ENCODE measurements around the gene MPEG1.

The MPEG1 gene, protein sequence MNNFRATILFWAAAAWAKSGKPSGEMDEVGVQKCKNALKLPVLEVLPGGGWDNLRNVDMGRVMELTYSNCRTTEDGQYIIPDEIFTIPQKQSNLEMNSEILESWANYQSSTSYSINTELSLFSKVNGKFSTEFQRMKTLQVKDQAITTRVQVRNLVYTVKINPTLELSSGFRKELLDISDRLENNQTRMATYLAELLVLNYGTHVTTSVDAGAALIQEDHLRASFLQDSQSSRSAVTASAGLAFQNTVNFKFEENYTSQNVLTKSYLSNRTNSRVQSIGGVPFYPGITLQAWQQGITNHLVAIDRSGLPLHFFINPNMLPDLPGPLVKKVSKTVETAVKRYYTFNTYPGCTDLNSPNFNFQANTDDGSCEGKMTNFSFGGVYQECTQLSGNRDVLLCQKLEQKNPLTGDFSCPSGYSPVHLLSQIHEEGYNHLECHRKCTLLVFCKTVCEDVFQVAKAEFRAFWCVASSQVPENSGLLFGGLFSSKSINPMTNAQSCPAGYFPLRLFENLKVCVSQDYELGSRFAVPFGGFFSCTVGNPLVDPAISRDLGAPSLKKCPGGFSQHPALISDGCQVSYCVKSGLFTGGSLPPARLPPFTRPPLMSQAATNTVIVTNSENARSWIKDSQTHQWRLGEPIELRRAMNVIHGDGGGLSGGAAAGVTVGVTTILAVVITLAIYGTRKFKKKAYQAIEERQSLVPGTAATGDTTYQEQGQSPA

GRCh38 chr11:59212744-59213631 lies at the start of gene MPEG1:
Gene MPEG1 (minus strand): TSS chr11:59212927. CDS start chr11:59212865, 62 bp downstream.
- no peak for DNase-seq

GRCh38 chr11:59262177-59262818 lies 49.6 kb upstream of the MPEG1 start:
- no peak for DNase-seq

DNA sequence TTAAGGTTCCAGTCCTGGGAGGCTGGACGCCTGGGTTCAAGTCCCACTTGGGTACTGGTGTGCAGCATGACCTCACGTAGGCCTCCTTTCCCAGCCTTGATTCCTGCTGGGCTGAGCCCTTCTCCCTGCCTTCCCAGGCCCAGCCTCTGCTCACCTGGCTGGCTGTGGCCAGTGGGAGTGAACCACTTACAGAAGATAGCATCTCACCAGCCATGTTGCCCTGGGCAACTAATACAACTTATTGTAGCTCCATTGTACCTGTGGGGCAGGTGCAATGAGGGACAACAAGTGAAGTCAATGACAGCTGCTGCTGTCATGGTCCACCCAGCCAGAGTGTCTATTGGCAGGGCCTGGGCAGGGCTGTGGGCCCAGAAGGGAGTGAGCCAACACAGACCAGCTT lies 48.4 kb upstream of the MPEG1 start:
- DNase-seq, result no peak

- no peak for DNase-seq
These were observed 47.2 kb upstream of the MPEG1 start for GRCh38 chr11:59259867-59260475.

GRCh38 chr11:59259047-59259446 lies 46.3 kb upstream of the MPEG1 start:
- DNase-seq, result no peak

GRCh38 chr11:59255281-59255680 lies 42.6 kb upstream of the MPEG1 start:
- DNase-seq, result no peak

GRCh38 chr11:59254286-59254685 lies 41.6 kb upstream of the MPEG1 start:
- no peak for DNase-seq

GRCh38 chr11:59253001-59253400 lies 40.3 kb upstream of the MPEG1 start:
- DNase-seq, result no peak

DNA sequence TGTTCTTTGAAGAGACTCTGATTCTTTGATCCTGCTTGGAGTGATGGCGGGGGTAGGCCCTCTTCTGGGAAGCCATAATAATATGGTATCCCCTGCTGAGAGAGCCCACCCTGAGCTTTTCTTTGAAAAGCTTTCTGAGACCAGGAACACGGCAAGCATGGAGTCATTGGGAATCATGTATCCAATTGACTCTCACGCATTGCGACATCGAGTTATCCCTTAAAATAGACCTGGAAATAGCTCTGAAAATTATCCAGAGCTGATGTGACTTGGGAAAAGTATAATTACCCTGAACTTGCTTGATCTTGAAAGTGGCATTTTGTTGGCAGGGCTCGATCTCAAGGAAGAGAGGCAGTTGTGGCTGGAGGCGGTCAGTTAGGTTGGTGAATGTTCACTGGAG lies 36.8 kb upstream of the MPEG1 start:
- DNase-seq, result no peak

- DNase-seq, result no peak
These were observed 35.0 kb upstream of the MPEG1 start for GRCh38 chr11:59247531-59248227.

DNA sequence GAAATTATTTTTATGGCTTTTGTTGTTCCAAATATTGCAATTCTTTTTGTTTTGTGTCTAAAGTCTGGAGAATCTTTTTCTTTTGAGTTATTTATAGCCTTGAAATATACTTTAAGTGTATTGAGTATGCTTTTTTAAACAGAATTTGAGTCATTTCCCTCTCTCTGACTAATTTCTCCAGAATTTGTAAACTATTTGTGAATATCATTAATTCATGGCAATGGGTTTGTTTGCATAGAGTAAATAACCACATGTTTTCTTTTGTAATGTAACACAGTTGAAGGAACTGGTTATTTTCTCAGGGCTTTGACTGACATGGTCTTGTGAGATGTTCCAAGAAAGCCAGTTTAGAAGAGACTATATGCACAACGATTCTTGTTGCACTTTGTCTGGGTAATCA lies 30.9 kb upstream of the MPEG1 start:
- DNase-seq, result no peak

GRCh38 chr11:59240322-59240721 lies 27.6 kb upstream of the MPEG1 start:
- DNase-seq, result no peak

DNA sequence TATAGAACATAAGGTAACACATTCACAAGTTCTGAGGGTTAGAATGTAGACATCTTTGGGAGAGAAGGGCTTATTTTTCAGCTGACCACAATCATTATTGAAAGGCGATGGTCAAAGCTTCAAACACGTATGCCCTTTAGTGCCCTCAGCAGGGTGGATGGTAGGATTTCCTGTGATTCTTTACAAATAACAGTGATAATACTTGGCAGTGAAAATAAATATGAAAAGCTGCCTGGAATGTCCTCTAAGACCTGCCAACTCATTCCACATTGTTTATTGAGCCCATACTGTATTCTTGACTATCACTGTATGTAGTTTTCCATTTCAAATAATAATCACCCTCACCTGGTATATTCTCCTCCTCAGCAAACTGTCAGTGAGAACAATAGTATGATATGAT lies 13.7 kb upstream of the MPEG1 start:
- DNase-seq, result no peak

DNA sequence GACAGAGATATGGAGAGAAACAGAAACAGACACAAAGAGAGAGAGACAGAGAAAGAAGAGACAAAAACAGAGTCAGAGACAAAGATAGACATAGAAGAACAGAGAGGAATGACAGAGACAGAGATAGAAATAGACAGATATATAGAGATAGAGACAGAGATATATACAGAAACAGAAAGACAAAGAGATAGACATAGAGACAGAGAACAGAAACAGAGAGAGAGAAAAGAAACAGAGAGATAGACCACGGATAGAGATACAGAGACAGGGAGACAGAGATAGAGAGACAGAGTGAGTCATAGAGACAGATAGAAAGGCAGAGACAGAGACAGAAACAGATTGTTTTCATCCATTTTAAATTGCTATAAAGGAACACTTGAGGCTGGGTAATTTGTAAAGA lies 12.3 kb upstream of the MPEG1 start:
- DNase-seq, result no peak

- no peak for DNase-seq
These were observed 11.7 kb upstream of the MPEG1 start for GRCh38 chr11:59224351-59224928.

DNA sequence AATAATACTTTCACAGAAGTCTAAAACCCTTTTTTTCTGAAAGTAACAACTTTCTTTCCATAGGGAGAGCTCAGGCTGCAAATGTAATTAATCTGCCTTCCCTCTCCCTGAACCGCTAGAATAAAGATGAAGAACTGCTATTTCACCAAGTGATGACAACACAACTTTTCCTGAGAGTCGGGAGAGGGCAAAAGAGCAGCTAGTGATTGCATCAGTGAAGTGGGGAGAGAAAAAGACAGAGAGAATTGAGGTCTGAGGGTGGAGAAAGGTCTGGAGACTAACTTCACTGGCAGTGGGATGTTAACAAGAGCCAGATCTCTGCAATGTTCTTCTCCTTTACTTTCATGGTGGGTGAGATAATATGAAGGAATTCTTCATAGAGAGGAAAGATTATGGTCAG lies 10.9 kb upstream of the MPEG1 start:
- no peak for DNase-seq

- no peak for DNase-seq
These were observed 10.4 kb upstream of the MPEG1 start for GRCh38 chr11:59223177-59223576.

GRCh38 chr11:59222464-59223060 lies 9.8 kb upstream of the MPEG1 start:
- DNase-seq, result no peak

GRCh38 chr11:59221441-59221840 lies 8.7 kb upstream of the MPEG1 start:
- no peak for DNase-seq

- no peak for DNase-seq
These were observed 7.1 kb upstream of the MPEG1 start for GRCh38 chr11:59219836-59220235.

DNA sequence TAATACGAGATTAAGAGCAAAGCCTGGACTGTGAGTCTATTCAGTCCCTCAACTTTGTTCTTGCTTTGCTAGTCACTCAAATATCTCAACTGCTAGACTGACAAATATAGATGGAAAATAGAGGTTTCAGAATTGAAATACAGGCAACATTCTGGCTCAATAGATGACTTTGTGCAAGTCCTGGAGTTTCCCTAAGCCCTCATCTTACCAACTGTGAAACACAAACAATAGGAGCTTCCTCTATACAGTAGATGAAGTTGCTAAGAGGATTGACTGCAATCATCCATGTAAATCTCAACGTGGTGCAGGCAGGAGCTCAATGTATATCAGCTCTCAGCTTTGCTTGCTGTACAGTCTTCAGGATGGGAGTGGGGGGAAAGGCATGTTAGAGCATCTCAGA lies 6.2 kb upstream of the MPEG1 start:
- DNase-seq, result no peak
